ACC112 (cell line): ENCODE results near the gene ORMDL3.

Source experiments
- H2AFZ ChIP-seq: fragments of 200-600 bp; sonication (generic); one replicate; pipeline ENCODE4 v1.6.0; 2017; ENCODE audit warnings: antibody characterized with exemption, low read length; ENCODE audit not compliant: unreplicated experiment
- H3K27ac ChIP-seq: fragments of 200-600 bp; sonication (generic); 2 replicates; pipeline ENCODE4 v1.5.1; 2014; ENCODE audit warnings: low read depth, mild to moderate bottlenecking, antibody characterized with exemption, low read length, moderate library complexity
- H3K27me3 ChIP-seq: fragments of 200-600 bp; sonication (generic); 2 replicates; pipeline ENCODE4 v1.6.1; 2014; ENCODE audit warnings: mild to moderate bottlenecking, antibody characterized with exemption, low read length, moderate library complexity, mixed read lengths; ENCODE audit not compliant: insufficient read depth
- H3K36me3 ChIP-seq: fragments of 200-600 bp; sonication (generic); 2 replicates; pipeline ENCODE4 v1.6.1; 2016; ENCODE audit warnings: mild to moderate bottlenecking, antibody characterized with exemption, low read length, moderate library complexity, mixed read lengths; ENCODE audit not compliant: insufficient read depth
- H3K4me1 ChIP-seq: fragments of 200-600 bp; sonication (generic); one replicate; pipeline ENCODE4 v1.6.1; 2016; ENCODE audit warnings: low read length, mixed read lengths; ENCODE audit not compliant: insufficient read depth, unreplicated experiment, control insufficient read depth
- H3K4me3 ChIP-seq: fragments of 200-600 bp; sonication (generic); 2 replicates; pipeline ENCODE4 v1.5.1; 2014; ENCODE audit warnings: mild to moderate bottlenecking, low read depth, low read length
- H3K79me2 ChIP-seq: fragments of 200-600 bp; sonication (generic); one replicate; pipeline ENCODE4 v1.6.0; 2016; ENCODE audit warnings: low read length; ENCODE audit not compliant: control insufficient read depth, unreplicated experiment, insufficient read depth

The ORMDL3 gene

GRCh38 chr17:39927101-39927928, at the start of gene ORMDL3, which contains the start of gene LRRC3C:
TSS of gene ORMDL3 (minus strand) at chr17:39927601. CDS start at chr17:39924203, 3,398 bp downstream.
TSS of gene LRRC3C (plus strand) at chr17:39927732. CDS start at chr17:39941524, 13,792 bp downstream.
- Histone ChIP-seq H3K27me3 (no peaks in the 10 kb centered on the region), H3K36me3 (peaks cover 6% of the 10 kb centered on the region; the same call in 1 of the 2 replicates), H2AFZ (peak within 1 kb of the TSS; percentile 16), H3K4me3 (peak within 1 kb of the TSS; percentile 86), H3K27ac (peak within 1 kb of the TSS; percentile 92), H3K4me1 (peaks cover 52% of the 10 kb centered on the region), H3K79me2 (peaks cover 36% of the 10 kb centered on the region)

GRCh38 chr17:39975801-39976200, 48.4 kb upstream of the ORMDL3 start:
- Histone ChIP-seq H3K79me2 (peaks cover 2% of the 10 kb centered on the region), H3K27ac (no peak overlapping the region), H3K4me1 (peaks cover 12% of the 10 kb centered on the region), H3K36me3 (no peaks in the 10 kb centered on the region), H3K27me3 (peaks cover 3% of the 10 kb centered on the region; the same call in 1 of the 2 replicates), H2AFZ (no peak overlapping the region), H3K4me3 (no peak overlapping the region)

GRCh38 chr17:39974433-39974832, 47.0 kb upstream of the ORMDL3 start:
- Histone ChIP-seq H3K79me2 (no peaks in the 10 kb centered on the region), H3K4me1 (peaks cover 6% of the 10 kb centered on the region), H2AFZ (no peak overlapping the region), H3K27ac (no peak overlapping the region), H3K27me3 (peaks cover 3% of the 10 kb centered on the region; the same call in 1 of the 2 replicates), H3K4me3 (no peak overlapping the region), H3K36me3 (no peaks in the 10 kb centered on the region)

GRCh38 chr17:39973496-39973895, 46.1 kb upstream of the ORMDL3 start:
- H3K79me2 ChIP-seq = no peaks in the 10 kb centered on the region
- H2AFZ ChIP-seq = no peak overlapping the region
- no peaks in the 10 kb centered on the region for H3K36me3 ChIP-seq
- H3K27me3 ChIP-seq = peaks cover 3% of the 10 kb centered on the region; the same call in 1 of the 2 replicates
- H3K4me1 ChIP-seq = no peaks in the 10 kb centered on the region
- no peak overlapping the region for H3K4me3 ChIP-seq
- H3K27ac ChIP-seq = no peak overlapping the region

GRCh38 chr17:39972271-39972670, 44.9 kb upstream of the ORMDL3 start:
- no peaks in the 10 kb centered on the region for H3K36me3 ChIP-seq

GRCh38 chr17:39971076-39971603, 43.7 kb upstream of the ORMDL3 start:
- Histone ChIP-seq H3K27ac (no peak overlapping the region), H2AFZ (no peak overlapping the region), H3K4me3 (no peak overlapping the region), H3K36me3 (no peaks in the 10 kb centered on the region), H3K4me1 (no peaks in the 10 kb centered on the region), H3K27me3 (peaks cover 3% of the 10 kb centered on the region; the same call in 1 of the 2 replicates), H3K79me2 (no peaks in the 10 kb centered on the region)

More at GRCh38 chr17:39972271-39972670, 44.9 kb upstream of the ORMDL3 start:
- Histone ChIP-seq H3K79me2 (no peaks in the 10 kb centered on the region), H3K27ac (0 out of 2 replicates have a peak overlapping the region, but pooled peaks have one; percentile 5), H3K4me3 (peak overlapping the region; percentile 39; the same call in 1 of the 2 replicates), H3K27me3 (peaks cover 3% of the 10 kb centered on the region; the same call in 1 of the 2 replicates), H3K4me1 (no peaks in the 10 kb centered on the region), H2AFZ (peak overlapping the region; percentile 10)

- Histone ChIP-seq H3K4me3 (no peak overlapping the region), H3K4me1 (no peaks in the 10 kb centered on the region), H3K79me2 (no peaks in the 10 kb centered on the region), H3K27ac (no peak overlapping the region), H2AFZ (no peak overlapping the region), H3K36me3 (no peaks in the 10 kb centered on the region), H3K27me3 (peaks cover 9% of the 10 kb centered on the region; the same call in 1 of the 2 replicates)
Observed at GRCh38 chr17:39970157-39970692, 42.8 kb upstream of the ORMDL3 start.

- peaks cover 13% of the 10 kb centered on the region; the same call in 1 of the 2 replicates for H3K27me3 ChIP-seq
Observed at GRCh38 chr17:39969375-39969774, 42.0 kb upstream of the ORMDL3 start.

GRCh38 chr17:39968761-39969160, 41.4 kb upstream of the ORMDL3 start:
- H3K4me1 ChIP-seq = no peaks in the 10 kb centered on the region
- no peaks in the 10 kb centered on the region for H3K36me3 ChIP-seq

More at GRCh38 chr17:39969375-39969774, 42.0 kb upstream of the ORMDL3 start:
- Histone ChIP-seq H3K4me1 (no peaks in the 10 kb centered on the region), H3K4me3 (no peak overlapping the region), H3K36me3 (no peaks in the 10 kb centered on the region), H3K79me2 (no peaks in the 10 kb centered on the region), H3K27ac (no peak overlapping the region), H2AFZ (no peak overlapping the region)

GRCh38 chr17:39966771-39967170, 39.4 kb upstream of the ORMDL3 start:
- H3K27ac ChIP-seq = no peak overlapping the region

More at GRCh38 chr17:39968761-39969160, 41.4 kb upstream of the ORMDL3 start:
- Histone ChIP-seq H3K27me3 (peaks cover 13% of the 10 kb centered on the region; the same call in 1 of the 2 replicates), H2AFZ (no peak overlapping the region), H3K4me3 (no peak overlapping the region), H3K79me2 (no peaks in the 10 kb centered on the region), H3K27ac (no peak overlapping the region)

More at GRCh38 chr17:39966771-39967170, 39.4 kb upstream of the ORMDL3 start:
- no peaks in the 10 kb centered on the region for H3K36me3 ChIP-seq
- no peak overlapping the region for H3K4me3 ChIP-seq
- H3K27me3 ChIP-seq = peaks cover 13% of the 10 kb centered on the region; the same call in 1 of the 2 replicates
- H2AFZ ChIP-seq = no peak overlapping the region
- H3K4me1 ChIP-seq = no peaks in the 10 kb centered on the region
- no peaks in the 10 kb centered on the region for H3K79me2 ChIP-seq
